ENCODE results near the gene FHL2.

- no peak for TF ChIP-seq EP300 (IDR thresholded peaks at IDR 0.05)
- no peak for TF ChIP-seq CTCF (IDR thresholded peaks at IDR 0.05)
- no peak for TF ChIP-seq POLR2AphosphoS5 (IDR thresholded peaks at IDR 0.05)
- no peak for TF ChIP-seq POLR2A (IDR thresholded peaks at IDR 0.05)
Measured at GRCh38 chr2:105377871-105378270, 21.0 kb downstream of the FHL2 start.

Measured in gastroesophageal sphincter (tissue), 3 donors.